ELR (cell line): ENCODE measurements around the gene C19orf25.
A peak's percentile ranks its signal among the peaks of the same experiment; 100 is the strongest.

Source experiments
- DNase-seq: peaks from one replicate; pipeline ENCODE4 v3.0.0-alpha.2; 2015; ENCODE audit warnings: low read depth

The C19orf25 gene

DNA sequence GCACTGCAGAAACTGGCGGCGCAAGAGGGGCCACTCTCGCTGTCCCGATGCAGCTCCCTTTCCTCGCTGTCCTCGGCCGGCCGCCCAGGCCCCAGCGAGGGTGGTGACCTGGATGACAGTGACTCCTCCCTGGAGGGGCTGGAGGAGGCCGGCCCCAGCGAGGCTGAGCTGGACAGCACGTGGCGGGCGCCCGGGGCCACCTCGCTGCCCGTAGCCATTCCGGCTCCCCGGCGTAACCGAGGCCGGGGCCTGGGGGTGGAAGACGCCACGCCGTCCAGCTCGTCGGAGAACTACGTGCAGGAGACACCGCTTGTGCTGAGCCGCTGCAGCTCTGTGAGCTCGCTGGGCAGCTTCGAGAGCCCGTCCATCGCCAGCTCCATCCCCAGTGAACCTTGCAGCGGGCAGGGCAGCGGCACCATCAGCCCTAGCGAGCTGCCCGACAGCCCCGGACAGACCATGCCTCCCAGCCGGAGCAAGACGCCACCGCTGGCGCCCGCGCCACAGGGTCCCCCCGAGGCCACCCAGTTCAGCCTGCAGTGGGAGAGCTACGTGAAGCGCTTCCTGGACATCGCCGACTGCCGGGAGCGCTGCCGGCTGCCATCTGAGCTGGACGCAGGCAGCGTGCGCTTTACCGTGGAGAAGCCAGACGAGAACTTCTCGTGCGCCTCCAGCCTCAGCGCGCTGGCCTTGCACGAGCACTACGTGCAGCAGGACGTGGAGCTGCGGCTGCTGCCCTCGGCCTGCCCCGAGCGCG, 12.4 kb downstream of the C19orf25 start:
- DNase-seq, result no peak

GRCh38 chr19:1466018-1466460, 13.0 kb downstream of the C19orf25 start:
- DNase-seq, result no peak

GRCh38 chr19:1465191-1466016, 13.6 kb downstream of the C19orf25 start:
- peak; percentile 56 for DNase-seq

- no peak for DNase-seq
Measured at GRCh38 chr19:1461862-1462261, 17.2 kb downstream of the C19orf25 start.

DNA sequence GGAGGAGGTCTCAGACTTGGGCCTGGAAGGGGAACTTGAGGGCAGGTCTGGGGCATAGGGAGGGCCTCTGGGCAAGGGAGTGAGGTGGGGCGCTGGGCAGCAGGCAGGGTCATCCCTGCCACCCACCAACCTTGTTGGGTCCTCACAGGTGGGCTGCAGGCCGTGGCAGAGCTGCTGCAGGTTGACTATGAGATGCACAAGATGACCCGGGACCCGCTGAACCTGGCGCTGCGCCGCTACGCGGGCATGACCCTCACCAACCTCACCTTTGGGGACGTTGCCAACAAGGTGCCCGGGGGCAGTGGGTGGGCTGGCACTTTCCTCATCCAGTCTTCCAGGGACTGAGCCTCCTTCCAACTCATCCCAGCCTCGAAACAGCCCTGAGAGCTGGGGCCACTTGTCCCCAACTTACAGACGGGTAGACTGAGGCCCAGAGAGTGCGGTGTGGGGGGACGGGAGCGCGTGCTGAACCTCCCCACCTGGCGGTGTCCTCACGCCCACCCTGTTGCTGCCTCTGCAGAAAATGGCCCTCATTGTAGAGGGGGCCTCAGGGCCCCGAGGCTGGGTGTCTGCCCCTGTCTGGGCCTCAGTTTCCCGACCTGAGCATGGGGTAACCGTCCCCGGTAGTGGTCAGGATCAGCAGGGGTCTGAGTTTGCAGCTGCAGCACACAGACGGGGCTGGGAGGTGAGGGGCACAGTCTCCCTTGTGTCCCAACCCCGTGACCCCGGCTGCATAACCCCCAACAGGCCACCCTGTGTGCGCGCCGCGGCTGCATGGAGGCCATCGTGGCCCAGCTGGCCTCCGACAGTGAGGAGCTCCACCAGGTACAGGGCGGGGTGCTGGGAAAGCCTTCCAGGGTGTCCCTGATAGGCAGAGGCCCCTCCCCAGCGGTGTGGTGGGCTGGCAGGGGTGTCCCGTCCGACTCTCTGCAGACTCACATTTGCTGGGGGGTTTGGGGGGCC, 18.7 kb downstream of the C19orf25 start:
- no peak for DNase-seq

DNA sequence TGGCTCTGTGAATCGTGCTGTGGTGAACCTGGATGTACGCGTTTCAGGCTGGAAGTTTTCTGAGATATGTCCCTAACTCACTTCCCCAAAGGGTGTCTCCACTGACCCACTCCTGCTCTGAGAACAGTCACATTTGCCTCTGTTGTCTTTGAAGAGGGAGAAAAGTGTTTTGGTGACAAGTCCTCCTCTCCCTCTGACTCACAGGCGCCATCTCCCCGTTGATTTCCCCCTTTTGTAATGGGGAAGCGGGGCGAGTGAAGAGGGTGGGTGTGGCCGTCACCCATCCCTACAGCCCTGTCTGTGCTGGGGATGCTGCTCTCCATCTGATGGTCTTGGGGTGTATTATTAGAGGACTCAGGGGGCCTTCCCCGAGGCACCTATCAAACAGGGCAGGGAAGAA, 19.5 kb downstream of the C19orf25 start:
- no peak for DNase-seq

DNA sequence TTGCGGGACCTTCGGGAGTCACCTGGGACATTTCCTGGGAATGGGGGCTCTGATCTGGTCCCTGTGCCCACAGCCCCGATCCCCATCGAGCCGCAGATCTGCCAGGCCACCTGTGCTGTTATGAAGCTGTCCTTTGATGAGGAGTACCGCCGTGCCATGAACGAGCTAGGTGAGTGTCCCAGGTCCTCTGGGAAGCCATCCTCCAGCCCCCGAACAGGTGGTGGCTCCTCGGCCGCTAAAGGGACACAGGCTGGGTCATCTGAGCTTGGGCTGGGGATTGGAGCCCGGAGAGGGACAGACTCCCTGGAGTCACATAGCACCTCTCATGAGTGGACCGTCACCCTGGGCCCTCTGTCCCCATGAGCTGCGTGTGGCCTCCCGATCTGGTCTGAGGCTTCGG, 21.1 kb downstream of the C19orf25 start:
- no peak for DNase-seq

- DNase-seq, result peak; percentile 40
Measured at GRCh38 chr19:1457031-1457739, 21.8 kb downstream of the C19orf25 start.

GRCh38 chr19:1456121-1456900, 22.7 kb downstream of the C19orf25 start:
- DNase-seq, result no peak

GRCh38 chr19:1455336-1456120, 23.5 kb downstream of the C19orf25 start:
- peak; percentile 76 for DNase-seq

- no peak for DNase-seq
Measured at GRCh38 chr19:1455002-1455335, 24.0 kb downstream of the C19orf25 start.

DNA sequence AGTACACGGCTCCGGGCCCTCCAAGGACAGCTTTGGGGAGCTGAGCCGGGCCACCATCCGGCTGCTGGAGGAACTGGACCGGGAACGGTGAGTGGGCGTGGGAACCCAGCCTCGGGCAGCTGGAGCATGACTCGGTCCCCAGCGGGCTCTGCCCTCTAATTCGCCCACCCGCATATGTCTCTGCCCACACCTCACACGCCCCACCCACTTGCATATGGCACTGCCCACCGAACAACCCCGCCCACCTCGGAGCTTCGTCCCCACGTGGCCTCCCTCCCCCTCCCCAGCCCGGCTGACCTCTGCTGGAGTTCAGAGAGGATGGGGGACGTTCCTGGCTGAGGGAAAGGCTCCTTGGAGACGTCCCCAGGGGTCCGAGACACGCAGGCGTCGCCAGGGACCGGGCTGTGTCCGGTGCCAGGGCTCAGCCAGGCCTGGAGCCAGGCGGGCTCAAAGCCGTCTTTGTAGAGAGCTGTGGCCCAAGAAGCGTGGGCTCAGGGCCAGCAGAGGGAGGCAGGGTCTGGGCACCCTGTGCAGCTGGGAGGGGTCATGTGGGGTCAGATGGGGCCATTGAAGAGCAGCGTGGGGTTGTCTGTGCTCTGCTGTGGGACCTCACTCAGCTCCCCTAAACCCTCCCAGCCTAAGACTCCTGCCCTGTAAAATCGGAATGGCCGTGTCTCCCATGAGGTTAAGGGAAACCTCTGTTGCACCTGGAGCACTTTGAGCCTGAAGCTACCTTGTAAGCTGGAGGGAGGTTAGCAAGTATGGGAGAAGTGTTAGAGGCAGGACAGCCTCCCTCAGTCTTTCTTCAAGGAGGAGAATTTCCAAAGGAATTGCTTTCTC, 25.3 kb downstream of the C19orf25 start:
- DNase-seq, result peak; percentile 74

GRCh38 chr19:1452802-1453524, 26.1 kb downstream of the C19orf25 start:
- DNase-seq, result no peak

DNA sequence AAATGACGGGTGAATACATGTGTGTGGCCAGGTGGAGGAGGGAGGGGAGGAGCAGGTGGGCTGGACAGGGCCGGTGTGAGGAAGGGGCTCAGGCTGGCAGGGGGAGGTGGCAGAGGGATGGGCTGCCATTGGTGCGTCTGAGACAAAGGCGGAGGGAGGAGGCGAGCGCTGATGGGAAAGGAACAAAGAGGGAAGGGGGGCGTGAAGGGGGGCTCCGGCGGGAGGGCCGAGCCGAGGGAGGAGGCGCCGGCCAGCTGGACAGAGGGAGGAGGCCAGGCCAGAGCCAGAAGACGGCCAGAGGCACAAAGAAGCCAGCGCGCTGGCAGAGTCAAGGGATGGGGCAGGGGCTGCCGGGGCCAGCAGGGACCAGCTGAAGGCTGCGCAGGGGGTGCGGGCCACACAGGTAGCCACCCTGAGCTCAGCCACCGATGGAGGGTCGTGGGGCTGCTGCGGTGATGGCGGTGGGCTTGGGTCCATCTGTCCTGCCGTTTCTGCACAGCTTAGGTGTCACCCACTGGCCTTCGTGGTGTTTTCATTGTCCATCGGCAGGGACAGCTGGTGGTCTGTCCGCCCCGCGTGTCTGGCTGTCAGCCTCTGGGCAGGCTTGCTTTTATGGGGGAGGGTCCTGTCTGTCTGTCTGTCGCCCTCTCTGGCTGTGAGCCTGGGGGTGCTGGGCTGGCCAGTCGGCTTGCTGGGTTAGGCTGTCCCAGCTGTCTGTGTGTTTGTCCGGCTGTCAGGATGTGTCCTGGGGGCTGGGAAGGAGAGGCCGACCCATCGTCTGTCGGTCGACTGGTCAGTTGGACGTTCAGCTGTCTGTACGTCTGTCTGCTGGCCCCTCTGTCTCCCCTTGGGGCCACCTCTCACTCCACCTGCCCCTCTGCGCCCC, 26.9 kb downstream of the C19orf25 start:
- DNase-seq, result no peak

- DNase-seq, result no peak
Measured at GRCh38 chr19:1450735-1451731, 28.0 kb downstream of the C19orf25 start.
